ENCODE measurements around the gene LZTS2. TPM values are rescaled to one million over a fixed set of nuclear protein-coding genes. Genes with fewer than 3 reads are reported as not detected.

Gene LZTS2
- polyA plus RNA-seq, 1 of the 3 experiments (the other 2 are of a cell fraction) = 50.6 TPM

DNA sequence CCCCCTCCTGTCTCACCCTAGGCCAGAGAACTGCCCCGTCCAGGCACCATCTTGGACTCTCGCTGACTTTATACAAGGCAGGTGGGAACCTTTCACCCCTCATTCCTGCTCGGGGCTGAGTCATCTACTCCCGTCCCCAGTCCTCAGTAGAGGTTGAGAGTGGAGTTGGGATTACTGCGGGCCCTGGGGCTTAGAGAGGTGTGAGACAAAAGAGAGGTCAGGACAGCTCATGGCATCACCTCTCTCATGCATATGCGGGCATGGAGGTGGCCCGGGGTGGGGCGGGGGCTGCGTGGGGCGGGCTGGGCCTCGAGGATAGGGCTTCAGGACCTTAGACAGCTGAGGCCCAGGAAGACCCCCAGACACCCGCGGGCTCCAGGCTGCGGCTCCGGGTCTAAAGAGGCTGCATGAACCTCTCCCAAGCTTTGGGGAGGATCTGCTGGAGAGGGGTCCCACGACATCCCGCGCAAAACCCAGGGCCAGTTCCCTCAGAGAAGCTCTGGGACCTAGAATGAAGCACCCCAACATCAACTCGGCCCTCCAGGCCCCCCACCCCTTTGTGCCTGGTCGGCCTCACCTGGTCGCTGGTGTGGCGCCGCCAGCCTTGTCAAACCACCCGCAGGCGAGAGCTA lies 31.0 kb downstream of the LZTS2 start:
- H3K27ac ChIP-seq (ENCODE audit: low read depth in 2 of 2, low read length in 1 of 2) = no peak overlapping the region; a peak in 1 of 4 replicates
- peaks cover 18% of the 10 kb centered on the region for H3F3A ChIP-seq (replicated peaks; ENCODE audit: insufficient read depth)
- 69% methylated on average over 7 of the region's 25 CpGs for WGBS (ENCODE audit: low lambda C conversion rate)
- peak overlapping the region; percentile 84 to 98 for H3K4me3 ChIP-seq (ENCODE audit: low read depth in 2 of 2, low read length in 1 of 2)
- H2AFZ ChIP-seq (ENCODE audit: low read depth) = peak overlapping the region; percentile 89; the same call in 1 of the 2 replicates
- ChIA-PET CTCF (interaction anchor here (0.7 to 15.0 kb wide), 15 partner anchors 10 to 360 kb away, joined by 3 to 198 read pairs (median 7); partner anchors contain the start of gene LZTS2), POLR2A (interaction anchor here (1.2 to 2.7 kb wide), 4 partner anchors 12 to 44 kb away, joined by 3 to 16 read pairs (median 6); partner anchors contain the start of genes LZTS2 and MRPL43)
- H3K36me3 ChIP-seq (replicated peaks in 1 of 2; ENCODE audit: control insufficient read depth in 1 of 2, insufficient read depth in 2 of 2, low read length in 1 of 2) = peaks cover 10 to 11% of the 10 kb centered on the region in 2 experiments
- peaks cover 29% of the 10 kb centered on the region for H4K20me1 ChIP-seq (ENCODE audit: insufficient read depth)
- no peaks in the 10 kb centered on the region for H3K9me3 ChIP-seq
- H3K4me1 ChIP-seq (ENCODE audit: control insufficient read depth in 1 of 2, insufficient read depth in 2 of 2, low read depth in 1 of 2, low read length in 1 of 2) = peaks cover 7 to 43% of the 10 kb centered on the region in 2 experiments; a peak in 2 of 4 replicates
- H3K27me3 ChIP-seq (ENCODE audit: insufficient read depth) = no peaks in the 10 kb centered on the region
- H3K9ac ChIP-seq = 0 out of 2 replicates have a peak overlapping the region, but pooled peaks have one; percentile 96
- TF ChIP-seq MAX (IDR thresholded peaks at IDR 0.05; ENCODE audit: low read depth) = no peak
- no peak for TF ChIP-seq EP300 (IDR thresholded peaks at IDR 0.05; ENCODE audit: borderline replicate concordance in 1 of 2, low read depth in 1 of 2, low read length in 1 of 2)
- TF ChIP-seq, protein P1, sequence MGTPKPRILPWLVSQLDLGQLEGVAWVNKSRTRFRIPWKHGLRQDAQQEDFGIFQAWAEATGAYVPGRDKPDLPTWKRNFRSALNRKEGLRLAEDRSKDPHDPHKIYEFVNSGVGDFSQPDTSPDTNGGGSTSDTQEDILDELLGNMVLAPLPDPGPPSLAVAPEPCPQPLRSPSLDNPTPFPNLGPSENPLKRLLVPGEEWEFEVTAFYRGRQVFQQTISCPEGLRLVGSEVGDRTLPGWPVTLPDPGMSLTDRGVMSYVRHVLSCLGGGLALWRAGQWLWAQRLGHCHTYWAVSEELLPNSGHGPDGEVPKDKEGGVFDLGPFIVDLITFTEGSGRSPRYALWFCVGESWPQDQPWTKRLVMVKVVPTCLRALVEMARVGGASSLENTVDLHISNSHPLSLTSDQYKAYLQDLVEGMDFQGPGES (IDR thresholded peaks at IDR 0.05; ENCODE audit: low read depth, low read length) = no peak
- TF ChIP-seq MXI1 (IDR thresholded peaks at IDR 0.05; ENCODE audit: low read depth, low read length) = no peak
- TF ChIP-seq RCOR1 (IDR thresholded peaks at IDR 0.05; ENCODE audit: low read length) = no peak
- no peak for TF ChIP-seq TEAD4 (IDR thresholded peaks at IDR 0.05; ENCODE audit: borderline replicate concordance, insufficient read depth)
- no peak for TF ChIP-seq REST (IDR thresholded peaks at IDR 0.05; ENCODE audit: low read depth, low read length)
- TF ChIP-seq, protein P2, sequence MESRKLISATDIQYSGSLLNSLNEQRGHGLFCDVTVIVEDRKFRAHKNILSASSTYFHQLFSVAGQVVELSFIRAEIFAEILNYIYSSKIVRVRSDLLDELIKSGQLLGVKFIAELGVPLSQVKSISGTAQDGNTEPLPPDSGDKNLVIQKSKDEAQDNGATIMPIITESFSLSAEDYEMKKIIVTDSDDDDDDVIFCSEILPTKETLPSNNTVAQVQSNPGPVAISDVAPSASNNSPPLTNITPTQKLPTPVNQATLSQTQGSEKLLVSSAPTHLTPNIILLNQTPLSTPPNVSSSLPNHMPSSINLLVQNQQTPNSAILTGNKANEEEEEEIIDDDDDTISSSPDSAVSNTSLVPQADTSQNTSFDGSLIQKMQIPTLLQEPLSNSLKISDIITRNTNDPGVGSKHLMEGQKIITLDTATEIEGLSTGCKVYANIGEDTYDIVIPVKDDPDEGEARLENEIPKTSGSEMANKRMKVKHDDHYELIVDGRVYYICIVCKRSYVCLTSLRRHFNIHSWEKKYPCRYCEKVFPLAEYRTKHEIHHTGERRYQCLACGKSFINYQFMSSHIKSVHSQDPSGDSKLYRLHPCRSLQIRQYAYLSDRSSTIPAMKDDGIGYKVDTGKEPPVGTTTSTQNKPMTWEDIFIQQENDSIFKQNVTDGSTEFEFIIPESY (IDR thresholded peaks at IDR 0.05; ENCODE audit: borderline replicate concordance, low read depth) = no peak
- no peak for TF ChIP-seq TAF1 (IDR thresholded peaks at IDR 0.05; ENCODE audit: borderline replicate concordance, low read depth, low read length)
- TF ChIP-seq GATA2 (CRISPR knock-in tag; IDR thresholded peaks at IDR 0.05) = no peak
- TF ChIP-seq MEF2A (IDR thresholded peaks at IDR 0.05; ENCODE audit: borderline replicate concordance, low read depth) = no peak
- no peak for TF ChIP-seq CHD2 (IDR thresholded peaks at IDR 0.05; ENCODE audit: low read length, partially characterized antibody)
- no peak for TF ChIP-seq JUND (IDR thresholded peaks at IDR 0.05)
- peak overlapping the region; percentile 94 for H3K4me2 ChIP-seq
- no peaks in the 10 kb centered on the region for H3K9me2 ChIP-seq
- peak; percentile 53 for DNase-seq
- H3K79me2 ChIP-seq (ENCODE audit: insufficient read depth) = peaks cover 34% of the 10 kb centered on the region

Data from SK-N-SH (cell line).